GM21786 (cell line): Measurements from ENCODE around the gene UBR7.
"Not testable (repeated sequence)": the region's sequence is repeated elsewhere in the genome, so short reads cannot be mapped to it uniquely, and the experiment has no call there.

Experiments used
- ATAC-seq: cut with Tn5 transposase; IDR thresholded peaks from one replicate; pipeline ENCODE4 v1.9.1; 2021; ENCODE audit not compliant: unreplicated experiment

The UBR7 gene, protein sequence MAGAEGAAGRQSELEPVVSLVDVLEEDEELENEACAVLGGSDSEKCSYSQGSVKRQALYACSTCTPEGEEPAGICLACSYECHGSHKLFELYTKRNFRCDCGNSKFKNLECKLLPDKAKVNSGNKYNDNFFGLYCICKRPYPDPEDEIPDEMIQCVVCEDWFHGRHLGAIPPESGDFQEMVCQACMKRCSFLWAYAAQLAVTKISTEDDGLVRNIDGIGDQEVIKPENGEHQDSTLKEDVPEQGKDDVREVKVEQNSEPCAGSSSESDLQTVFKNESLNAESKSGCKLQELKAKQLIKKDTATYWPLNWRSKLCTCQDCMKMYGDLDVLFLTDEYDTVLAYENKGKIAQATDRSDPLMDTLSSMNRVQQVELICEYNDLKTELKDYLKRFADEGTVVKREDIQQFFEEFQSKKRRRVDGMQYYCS

DNA sequence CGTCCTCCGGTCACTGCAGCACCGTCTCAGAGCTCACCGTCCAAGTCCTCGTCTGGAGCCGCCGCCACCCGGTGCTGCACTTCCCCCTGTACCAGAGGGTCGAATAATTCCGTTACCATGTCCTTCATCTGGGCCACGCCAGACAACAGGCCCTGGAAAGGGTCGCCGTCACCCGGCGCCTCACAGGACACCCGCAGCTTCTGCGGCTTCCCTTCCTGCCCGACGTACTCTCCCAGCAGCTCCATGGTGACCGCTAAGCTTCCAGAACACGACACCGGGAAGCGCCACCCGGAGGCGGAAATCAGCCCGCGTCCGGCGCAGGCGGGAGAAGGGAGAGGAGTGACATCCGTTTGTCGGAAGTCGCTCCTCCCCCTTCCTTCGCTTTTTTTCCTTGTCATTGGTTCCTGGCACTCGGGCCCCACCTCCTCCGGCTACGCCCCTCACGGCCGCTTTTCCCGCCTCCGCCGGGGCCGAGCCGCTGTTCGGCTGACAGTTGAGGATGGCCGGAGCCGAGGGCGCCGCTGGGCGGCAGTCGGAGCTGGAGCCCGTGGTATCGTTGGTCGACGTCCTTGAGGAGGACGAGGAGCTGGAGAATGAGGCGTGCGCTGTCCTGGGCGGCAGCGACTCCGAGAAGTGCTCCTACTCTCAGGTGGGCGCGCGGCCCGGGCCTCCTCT, at the start of gene UBR7, which contains the start of gene GON7:
UBR7 (plus strand) TSS at position 464 of the 675 bp plus-strand sequence; CDS start at position 500, 36 bp downstream.
GON7 (minus strand) TSS at position 273 of the 675 bp plus-strand sequence; CDS start at position 245, 28 bp downstream.
- peak; percentile 77 for ATAC-seq

GRCh38 chr14:93158349-93158748, 48.7 kb upstream of the UBR7 start:
- ATAC-seq, result not testable (repeated sequence)

DNA sequence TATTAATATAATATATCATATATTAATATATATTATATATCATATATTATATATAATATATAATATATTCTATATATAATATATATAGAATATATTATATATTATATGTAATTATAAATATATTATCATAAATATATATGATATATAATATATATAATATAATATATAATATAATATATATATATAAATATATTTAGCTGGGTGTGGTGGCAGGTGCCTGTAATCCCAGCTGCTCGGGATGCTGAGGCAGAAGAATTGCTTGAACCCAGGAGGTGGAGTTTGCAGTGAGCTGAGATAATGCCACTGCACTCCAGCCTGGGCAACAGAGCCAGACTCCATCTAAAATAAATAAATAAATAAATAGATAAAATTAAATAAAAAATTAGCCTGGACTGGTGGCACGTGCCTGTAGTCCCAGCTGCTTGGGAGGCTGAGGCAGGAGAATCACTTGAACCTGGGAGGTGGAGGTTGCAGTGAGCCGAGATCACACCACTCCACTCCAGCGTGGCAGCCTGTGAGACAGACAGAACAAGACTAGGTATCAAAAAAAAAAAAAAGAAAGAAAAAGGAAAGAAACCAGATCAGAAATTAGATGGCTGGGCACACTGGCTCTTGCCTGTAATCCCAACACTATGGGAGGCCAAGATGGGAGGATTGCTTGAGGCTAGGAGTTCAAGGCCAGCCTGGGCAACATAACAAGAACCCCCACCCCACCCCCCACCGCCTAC, 47.3 kb upstream of the UBR7 start:
- ATAC-seq, result not testable (repeated sequence)

- no peak for ATAC-seq
These were observed 46.7 kb upstream of the UBR7 start for GRCh38 chr14:93160353-93160801.

GRCh38 chr14:93161411-93161940, 45.6 kb upstream of the UBR7 start:
- ATAC-seq, result no peak

- no peak for ATAC-seq
These were observed 43.5 kb upstream of the UBR7 start for GRCh38 chr14:93163564-93163963.

GRCh38 chr14:93165271-93166265, 41.5 kb upstream of the UBR7 start:
- not testable (repeated sequence) for ATAC-seq

DNA sequence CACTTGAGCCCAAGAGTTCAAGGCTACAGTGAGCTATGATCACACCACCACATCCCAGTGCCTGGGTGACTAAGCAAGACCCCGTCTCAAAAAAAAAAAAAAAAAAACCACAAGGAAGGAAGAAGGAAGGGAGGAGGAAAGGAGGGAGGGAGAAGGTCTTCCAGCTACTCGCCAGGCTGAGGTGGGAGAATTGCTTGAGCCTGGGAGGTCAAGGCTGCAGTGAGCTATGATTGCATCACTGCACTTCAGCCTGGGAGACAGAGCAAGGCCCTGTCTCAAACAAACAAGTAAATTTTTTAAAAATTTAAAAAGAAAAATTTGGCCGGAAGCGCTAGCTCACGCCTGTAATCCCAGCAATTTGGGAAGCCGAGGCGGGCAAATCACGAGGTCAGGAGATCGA, 38.4 kb upstream of the UBR7 start:
- not testable (repeated sequence) for ATAC-seq

- not testable (repeated sequence) for ATAC-seq
These were observed 37.4 kb upstream of the UBR7 start for GRCh38 chr14:93169619-93170018.

GRCh38 chr14:93170141-93170540, 36.9 kb upstream of the UBR7 start:
- not testable (repeated sequence) for ATAC-seq

GRCh38 chr14:93171376-93171775, 35.7 kb upstream of the UBR7 start:
- no peak for ATAC-seq

GRCh38 chr14:93173943-93174395, 33.1 kb upstream of the UBR7 start:
- no peak for ATAC-seq

DNA sequence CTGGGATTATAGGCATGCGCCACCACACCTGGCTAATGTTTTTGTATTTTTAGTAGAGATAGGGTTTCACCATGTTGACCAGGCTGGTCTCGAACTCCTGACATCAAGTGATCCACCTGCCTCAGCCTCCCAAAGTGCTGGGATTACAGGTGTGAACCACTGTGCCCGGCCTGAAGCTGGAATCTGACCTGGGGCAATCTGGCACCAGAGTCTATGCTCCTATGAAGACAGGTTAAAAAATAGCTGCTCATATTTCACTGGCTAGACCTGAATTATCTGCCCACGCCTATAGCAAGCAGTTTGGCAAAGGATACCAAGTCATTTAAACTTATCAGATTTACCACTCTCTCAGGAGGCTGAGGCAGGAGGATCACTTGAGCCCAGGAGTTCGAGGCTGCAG, 32.3 kb upstream of the UBR7 start:
- not testable (repeated sequence) for ATAC-seq

- no peak for ATAC-seq
These were observed 31.6 kb upstream of the UBR7 start for GRCh38 chr14:93175492-93175891.

GRCh38 chr14:93183596-93184317, 23.3 kb upstream of the UBR7 start:
- no peak for ATAC-seq

GRCh38 chr14:93184391-93185348, 22.4 kb upstream of the UBR7 start, which contains the start of the genes LYSET and MOAP1:
LYSET (plus strand) TSS chr14:93185317; CDS start chr14:93185406, 89 bp downstream.
MOAP1 (minus strand) TSS chr14:93184897; CDS start chr14:93184242, 655 bp downstream.
- peak; percentile 80 for ATAC-seq

GRCh38 chr14:93185349-93185720, 21.7 kb upstream of the UBR7 start:
- ATAC-seq, result no peak

DNA sequence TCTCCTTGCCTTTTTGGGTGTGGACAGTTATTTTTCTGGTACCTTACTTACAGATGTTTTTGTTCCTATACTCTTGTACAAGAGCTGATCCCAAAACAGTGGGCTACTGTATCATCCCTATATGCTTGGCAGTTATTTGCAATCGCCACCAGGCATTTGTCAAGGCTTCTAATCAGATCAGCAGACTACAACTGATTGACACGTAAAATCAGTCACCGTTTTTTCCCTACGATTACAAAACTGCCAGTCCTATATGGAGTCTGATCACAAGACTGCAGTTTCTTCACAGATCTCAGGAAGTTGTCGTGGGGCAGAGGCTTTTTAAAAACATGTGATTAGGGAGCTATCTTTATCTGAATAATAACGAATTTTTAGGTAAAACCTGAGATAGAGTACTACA, 20.6 kb upstream of the UBR7 start:
- no peak for ATAC-seq
